ENCODE measurements around the gene PELO.
A peak's percentile ranks its signal among the peaks of the same experiment; 100 is the strongest.
"Not testable (repeated sequence)": the region's sequence is repeated elsewhere in the genome, so short reads cannot be mapped to it uniquely, and the experiment has no call there.

The PELO gene

GRCh38 chr5:52802272-52802973 is 14.7 kb downstream of the PELO start:
- no peak for DNase-seq

DNA sequence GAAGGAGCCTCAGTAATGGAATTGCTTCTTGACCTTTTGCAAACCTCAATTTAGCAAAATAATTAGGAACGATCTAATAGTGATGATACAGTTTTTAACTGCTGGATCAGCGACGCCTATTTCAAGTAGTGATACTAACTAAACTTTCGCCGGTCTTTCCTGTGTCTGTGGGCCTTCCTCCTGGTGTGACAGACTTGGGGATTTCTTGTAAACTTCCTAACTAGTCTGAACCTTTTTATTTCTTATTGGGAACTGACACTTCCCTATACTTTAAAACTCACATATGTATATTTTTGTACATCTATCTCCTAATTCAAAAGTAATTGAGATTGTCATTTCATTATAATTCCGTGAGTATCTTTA is 15.2 kb downstream of the PELO start:
- DNase-seq = no peak

GRCh38 chr5:52804387-52804791 is 16.7 kb downstream of the PELO start:
- peak in 1 of 2 experiments; percentile 16 for DNase-seq

GRCh38 chr5:52804981-52805380 is 17.3 kb downstream of the PELO start:
- peak; percentile 44 to 59 for DNase-seq

GRCh38 chr5:52805615-52806014 is 17.9 kb downstream of the PELO start:
- DNase-seq = no peak

- DNase-seq = no peak
These were observed 19.3 kb downstream of the PELO start for GRCh38 chr5:52807037-52807436.

- DNase-seq = no peak
These were observed 20.0 kb downstream of the PELO start for GRCh38 chr5:52807723-52808122.

GRCh38 chr5:52808316-52808901 is 20.7 kb downstream of the PELO start:
- DNase-seq = no peak

DNA sequence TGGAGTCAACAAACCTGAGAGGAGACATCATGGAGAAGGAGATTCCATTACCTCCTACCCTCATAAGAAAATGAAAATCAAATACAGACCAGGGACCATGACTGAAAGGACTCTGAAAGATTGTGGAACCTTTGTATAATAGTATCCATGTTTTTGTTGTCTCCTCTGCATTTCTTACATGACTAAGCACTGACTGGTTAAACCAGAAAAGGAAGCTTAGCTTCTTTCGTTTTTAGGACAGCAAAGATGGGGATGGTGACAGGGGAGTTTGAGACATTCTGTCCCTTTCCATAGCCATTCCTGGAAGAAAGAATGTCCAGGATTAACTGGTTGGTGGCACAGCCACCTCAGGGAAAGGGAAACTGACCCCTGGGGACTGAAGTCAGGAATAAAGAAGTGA is 22.2 kb downstream of the PELO start:
- DNase-seq = no peak

DNA sequence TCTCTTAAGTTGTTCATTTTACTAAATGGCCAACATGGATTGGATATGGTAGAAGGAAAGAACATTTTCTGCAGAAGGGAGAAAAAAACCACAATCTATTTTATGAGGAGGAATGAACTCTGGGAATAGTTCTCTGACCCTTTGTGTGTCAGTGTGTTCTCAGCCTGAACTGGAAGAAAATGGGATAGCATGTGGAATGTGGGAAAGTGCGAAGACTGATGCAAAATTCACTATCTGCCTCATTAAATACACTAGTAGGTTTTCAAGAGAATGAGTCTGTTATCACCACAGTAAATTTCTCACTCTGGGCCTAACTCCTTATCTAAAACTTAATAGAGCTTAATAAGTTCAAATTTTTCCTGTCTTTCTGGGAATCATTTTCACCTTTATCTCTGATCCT is 22.7 kb downstream of the PELO start:
- no peak for DNase-seq

DNA sequence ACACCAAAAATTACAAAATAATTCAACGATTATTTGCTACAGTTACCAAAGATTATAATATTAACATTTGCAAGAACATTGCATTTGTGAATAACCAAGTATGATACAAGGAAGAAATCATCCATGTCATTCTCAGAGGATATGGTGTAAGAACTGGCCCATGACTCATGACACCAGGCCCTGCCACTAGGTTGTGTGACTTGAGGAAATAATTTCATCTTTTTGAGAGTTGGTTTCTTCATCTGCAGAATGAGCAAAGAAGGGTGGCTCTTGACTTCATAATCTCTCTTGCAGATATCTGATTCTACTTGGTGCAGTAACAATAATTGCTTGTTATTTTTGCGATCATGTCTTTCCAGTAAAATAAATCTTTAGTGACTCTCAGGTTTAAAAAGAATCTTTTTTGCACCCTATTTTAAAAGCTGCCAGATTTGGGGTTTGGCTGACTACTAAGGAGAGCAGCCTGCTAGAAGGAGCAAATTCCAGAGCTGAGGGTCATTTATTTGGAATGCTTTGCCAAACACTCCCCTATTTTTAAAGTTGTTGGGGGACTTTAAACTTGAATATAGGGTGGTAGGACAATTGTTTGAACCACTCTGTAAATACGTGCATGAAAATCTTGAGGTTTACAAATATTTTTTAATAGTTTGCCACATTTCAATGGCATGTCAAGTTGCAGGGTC is 23.5 kb downstream of the PELO start:
- DNase-seq = peak; percentile 90 to 93

DNA sequence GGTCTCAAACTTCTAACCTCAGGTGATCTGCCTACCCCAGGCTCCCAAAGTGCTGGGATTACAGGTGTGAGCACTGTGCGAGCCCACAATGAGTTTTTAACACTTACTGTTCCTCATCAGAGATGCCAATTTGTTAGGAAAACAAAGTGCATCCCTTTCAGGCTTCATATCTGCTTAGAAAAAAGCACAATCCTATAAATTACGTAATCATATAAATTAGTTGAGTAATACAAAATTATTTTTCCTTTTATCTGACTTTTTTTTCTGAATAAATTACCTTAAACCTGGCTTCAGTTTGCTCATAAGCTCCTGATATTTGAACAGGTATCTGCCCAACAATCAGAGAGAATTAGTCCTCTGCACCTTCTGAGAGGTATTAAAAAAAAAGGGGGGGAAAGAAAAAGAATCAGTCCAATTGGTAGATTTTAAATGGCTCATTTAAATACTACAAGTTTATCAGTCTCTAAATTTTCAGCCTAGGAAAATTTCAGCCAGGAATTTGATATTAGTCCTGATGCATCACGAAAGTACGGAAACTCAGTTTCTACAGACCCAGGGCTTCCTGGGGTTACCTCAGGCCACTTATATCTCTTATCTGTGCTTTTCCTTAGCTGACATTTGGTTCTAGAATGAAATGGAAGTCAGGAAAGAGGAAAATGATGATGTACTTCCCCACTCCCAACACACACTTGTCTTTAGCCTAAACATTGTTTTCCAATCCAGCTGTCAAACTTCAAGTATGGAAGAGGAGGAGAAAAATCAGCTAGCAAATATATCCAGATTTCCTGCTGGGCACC is 26.8 kb downstream of the PELO start:
- no peak for DNase-seq

DNA sequence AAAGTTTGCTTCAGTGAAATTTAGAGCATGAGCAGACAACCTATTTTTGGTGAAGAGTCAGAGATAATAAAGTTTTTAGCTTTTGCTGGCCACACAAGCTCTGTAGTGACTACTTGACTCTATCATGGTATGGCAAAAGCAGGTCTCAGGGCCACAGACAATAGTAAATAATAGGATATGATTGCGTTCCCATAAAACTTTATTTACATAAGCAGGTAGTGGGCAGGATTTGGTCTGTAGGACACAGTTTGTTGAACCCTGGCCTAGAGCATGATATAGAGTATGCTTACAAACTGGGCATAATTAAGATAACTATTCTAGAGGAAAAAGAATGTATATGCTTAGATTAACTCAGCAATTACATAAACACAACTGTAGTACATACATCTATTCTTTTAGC is 30.1 kb downstream of the PELO start:
- DNase-seq = no peak

GRCh38 chr5:52818360-52818759 is 30.6 kb downstream of the PELO start:
- no peak for DNase-seq

- DNase-seq = not testable (repeated sequence)
These were observed 31.1 kb downstream of the PELO start for GRCh38 chr5:52818807-52819206.

DNA sequence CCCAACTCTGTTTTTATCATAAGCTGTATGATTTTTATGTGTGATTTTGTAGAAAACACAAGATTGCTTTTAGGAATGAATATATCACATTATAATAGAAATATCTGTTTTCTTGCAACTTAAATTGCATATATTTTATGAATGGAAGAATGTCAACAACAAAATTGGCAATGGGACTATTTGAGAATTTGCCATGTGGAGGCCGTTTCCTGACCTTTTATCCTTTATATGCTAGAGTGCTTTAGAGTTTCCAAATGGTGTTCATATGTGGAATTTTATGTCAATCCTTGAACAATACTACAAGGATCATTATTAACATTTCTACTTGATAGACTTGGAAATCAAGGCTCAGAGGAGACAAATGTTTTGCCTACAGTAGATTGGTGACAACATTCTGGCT is 34.2 kb downstream of the PELO start:
- no peak for DNase-seq

- DNase-seq = no peak
These were observed 34.7 kb downstream of the PELO start for GRCh38 chr5:52822437-52822836.

DNA sequence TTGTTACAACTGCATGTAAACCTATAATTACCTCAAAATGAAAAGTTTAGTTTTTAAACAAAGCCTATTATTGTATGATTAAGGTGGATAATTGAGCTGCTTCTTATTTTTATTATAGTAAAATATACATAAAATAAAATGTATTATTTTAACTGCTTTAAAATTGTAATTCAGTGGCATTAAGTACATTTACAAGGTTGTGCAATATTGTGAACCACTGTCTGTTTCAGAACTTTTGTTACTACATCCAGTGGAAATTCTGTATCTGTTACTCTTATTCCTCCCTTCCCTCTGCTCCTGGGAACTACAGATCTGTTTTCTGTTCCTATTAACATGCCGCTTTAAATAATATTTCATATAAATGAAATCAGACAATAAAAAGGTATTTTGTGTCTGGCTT is 37.1 kb downstream of the PELO start:
- no peak for DNase-seq

- DNase-seq = no peak
These were observed 38.1 kb downstream of the PELO start for GRCh38 chr5:52825826-52826225.

DNA sequence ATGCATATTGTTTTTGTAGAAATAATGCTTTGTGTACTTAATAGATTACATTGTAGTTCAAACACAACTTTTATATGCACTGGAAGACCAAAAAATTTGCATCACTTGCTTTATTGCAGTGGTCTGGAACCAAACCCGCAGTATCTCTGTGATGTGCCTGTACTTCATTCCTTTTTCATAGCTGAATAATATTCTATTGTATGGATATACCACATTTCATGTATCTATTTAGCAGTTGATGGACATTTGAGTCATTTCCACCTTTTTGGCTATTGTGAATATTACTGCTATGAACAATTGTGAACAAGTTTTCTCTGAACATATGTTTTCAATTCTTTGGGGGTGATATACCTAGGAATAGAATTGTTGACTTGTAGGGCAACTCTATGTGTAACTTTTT is 40.1 kb downstream of the PELO start:
- no peak for DNase-seq

GRCh38 chr5:52829664-52830063 is 41.9 kb downstream of the PELO start:
- DNase-seq = no peak

DNA sequence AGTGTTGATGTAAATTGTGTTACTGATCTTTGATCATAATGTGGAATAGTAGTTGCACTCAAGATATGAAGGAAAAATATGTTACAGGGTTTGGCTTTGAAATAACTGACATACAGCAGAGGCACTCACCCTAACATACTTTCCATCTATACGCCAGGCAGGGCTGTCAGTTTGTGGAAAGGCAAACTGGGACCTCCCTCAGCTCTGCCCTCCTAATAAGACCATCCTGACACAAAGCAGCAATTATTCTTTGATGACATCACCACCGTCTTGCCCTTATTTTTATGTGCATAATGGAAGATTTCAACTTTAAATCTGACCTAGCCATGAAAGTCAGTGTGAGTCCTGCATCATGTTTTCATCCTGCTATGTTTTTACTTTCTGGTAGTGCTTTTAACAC is 42.9 kb downstream of the PELO start:
- no peak for DNase-seq

- no peak for DNase-seq
These were observed 44.2 kb downstream of the PELO start for GRCh38 chr5:52831786-52832511.
